Colon (tissue), 2 donors: ENCODE data around the gene IMP3.
"Not testable (repeated sequence)": the region's sequence is repeated elsewhere in the genome, so short reads cannot be mapped to it uniquely, and the experiment has no call there.

Source experiments
- FAIRE-seq: peaks from 2 replicates; lab custom pipeline; 2012; peaks lifted over from hg19 to GRCh38; lab: Jason Lieb, UNC
- donor health status: control.
- donor health status: control.

IMP3 gene

GRCh38 chr15:75639709-75640482 is at the start of gene IMP3:
TSS of gene IMP3 (minus strand) at chr15:75640224. CDS start at chr15:75640168, 56 bp downstream.
- no peak for FAIRE-seq

DNA sequence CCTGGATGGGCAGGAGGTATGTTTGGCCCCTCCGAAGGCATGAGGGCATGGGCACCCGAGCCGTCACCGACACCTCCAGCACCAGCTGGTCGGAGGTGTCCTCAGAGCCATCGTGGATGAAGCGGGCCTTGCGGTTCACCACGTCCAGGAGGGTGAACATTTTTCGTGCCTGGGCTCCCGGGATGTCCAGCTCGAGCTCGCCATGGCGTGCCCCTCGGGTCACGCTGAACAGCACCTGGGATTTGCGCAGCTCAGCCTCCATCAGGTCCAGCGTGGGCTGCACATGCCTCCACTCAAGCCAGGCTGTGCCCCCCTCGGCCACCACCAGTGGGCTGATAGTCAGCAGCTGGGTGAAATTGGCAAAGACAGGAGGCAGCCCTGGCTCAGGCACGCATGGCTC is 49.4 kb upstream of the IMP3 start:
- not testable (repeated sequence) for FAIRE-seq

- no peak for FAIRE-seq
Observed at GRCh38 chr15:75688831-75689230, 48.8 kb upstream of the IMP3 start.

- FAIRE-seq = no peak
Observed at GRCh38 chr15:75688278-75688557, 48.2 kb upstream of the IMP3 start.

GRCh38 chr15:75687486-75688277 is 47.7 kb upstream of the IMP3 start:
- FAIRE-seq = no peak

- FAIRE-seq = not testable (repeated sequence)
Observed at GRCh38 chr15:75686212-75686642, 46.2 kb upstream of the IMP3 start.

DNA sequence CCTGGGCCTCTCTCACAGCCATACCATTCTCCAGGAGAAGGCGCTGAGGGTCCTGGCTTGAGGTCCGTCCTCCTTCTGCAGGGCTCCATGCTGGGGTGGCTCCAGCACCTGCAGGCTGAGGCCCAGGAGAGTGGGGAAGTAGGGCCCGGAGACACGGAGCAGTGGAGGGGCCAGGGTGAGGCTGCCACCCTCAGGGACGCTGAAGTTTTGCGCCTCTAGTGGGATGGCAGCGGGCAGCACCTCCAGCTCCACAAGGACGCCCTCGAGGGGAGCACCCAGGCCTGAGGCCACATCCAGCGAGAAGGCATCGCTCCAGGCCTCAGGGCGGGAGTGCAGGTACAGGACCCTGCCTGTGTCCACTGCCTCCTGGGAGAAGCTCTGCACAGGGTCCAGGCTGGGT is 45.2 kb upstream of the IMP3 start:
- no peak for FAIRE-seq

GRCh38 chr15:75684648-75685047 is 44.6 kb upstream of the IMP3 start:
- FAIRE-seq = no peak

DNA sequence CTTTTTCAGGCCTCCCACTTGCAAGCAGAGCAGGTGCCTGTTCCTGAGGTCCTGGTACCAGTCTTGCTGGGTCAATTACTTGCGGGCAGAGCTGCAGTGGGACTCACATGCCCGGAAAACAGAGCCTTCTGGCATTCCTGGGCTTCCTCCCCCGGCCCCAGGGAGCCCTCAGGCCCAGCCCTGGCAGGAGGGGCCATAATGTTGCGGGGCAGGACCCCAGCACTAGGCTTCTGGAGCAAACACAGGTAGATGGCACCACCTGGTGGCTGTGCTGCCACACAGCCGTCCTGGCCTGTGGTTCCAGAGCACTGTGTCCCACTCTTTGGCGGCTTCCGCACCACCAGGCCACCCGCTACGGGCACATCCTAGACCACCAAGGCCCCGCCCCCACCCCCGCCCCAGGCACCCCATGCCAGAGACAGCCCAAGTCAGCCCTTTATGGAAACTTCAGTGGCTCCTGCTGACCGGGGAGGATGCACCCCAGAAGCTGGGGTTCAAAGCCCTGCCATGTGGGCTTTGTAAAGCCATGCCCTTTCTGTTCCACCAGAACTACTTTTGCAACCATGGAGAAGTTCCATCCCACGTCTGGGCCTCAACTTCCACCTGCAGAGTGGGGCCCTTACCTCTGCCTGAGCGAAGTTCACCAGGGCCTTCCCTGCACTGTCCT is 43.8 kb upstream of the IMP3 start:
- not testable (repeated sequence) for FAIRE-seq

DNA sequence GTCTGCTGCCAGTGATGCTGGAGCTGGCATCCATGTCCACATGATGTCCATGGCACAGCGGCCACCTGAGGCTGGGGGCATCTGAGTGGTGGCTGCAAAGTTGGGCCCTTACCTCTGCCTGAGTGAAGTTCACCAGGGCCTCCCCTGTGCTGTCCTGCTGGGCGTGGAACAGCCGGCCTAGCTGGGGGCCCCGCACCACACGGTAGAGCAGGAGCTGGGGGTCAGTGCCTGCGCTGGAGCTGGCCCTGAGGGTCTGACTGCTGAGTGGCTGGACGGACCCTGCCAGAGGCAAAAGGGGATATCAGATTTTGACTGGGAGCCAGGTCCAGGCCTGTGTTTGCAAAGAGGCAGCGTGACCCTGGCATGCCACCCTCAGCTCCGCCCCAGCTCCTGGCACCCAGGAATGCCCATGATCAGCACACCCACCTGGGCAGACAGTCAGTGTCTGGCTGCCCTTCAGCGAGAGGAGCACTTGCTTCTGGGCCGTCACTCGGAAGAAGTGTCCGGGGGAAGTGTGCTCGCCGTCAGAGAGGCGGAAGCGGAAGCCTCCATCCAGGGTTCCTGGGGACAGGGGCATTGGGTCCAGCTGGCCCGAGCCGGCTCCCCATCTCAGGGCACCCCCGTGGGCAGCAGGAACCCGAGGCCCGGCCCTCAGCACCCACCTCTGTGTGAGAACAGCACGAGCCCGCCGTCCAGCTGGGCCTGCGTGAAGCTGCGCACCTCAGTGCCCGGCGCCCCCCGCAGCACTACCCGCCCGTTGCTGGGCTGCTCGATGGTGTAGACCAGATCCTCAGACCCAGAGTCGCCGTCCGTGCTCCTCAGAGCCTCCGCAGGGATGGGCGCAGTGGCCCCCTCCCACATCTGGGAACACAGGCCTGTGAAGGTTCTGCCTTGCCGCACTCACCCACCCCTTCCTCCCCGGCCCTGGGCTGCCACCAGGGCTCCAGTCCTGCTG is 42.4 kb upstream of the IMP3 start:
- no peak for FAIRE-seq

DNA sequence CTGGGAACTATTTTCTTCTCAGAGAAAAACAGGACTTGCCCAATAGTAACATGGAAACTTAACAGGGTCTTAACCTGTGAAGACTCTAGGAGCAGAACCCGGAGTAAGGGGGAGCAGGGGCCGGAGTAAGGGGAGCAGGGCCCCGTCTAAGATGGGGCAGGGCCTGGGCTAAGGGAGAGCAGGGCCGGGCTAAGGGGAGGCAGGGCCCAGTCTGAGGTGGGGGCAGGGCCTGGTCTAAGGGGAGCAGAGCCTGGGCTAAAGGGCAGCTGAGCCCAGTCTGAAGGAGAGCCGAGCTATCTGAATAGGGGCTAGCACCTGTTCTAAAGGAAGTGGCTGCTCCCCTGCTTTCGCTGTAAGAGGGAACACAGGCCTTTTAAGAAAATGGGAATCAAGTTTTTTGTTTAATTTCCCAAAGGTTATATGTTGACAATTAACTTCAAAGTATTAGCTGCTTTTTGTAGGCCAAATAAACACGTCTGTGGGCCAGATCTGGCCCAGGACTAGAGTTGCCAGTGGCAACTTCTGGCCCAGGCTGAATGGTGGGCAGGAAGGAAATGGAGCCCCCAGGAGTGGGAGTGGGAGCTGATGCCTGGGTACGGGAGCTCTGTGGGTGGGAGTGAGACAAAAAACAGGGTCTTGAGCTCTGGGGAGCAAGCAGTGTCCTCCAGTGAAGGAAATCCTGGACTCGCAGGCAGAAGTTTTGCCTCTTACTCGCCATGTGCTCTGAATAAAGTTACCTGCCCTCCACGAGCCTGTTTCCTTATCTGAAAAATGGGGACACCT is 40.2 kb upstream of the IMP3 start:
- no peak for FAIRE-seq

DNA sequence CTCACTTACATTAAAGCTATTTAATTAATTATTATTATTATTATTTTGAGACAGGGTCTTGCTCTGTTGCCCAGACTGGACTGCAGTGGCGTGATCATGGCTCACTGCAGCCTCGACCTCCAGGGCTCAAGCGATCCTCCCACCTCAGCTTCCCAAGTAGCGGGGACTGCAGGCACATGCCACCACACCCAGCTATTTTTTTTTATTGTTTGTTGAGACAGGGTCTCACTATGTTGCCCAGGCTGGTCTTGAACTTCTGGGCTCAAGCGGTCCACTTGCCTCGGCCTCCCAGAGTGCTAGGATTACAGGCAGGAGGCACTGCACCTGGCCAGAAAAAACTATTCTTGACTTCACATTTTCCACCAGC is 38.3 kb upstream of the IMP3 start:
- FAIRE-seq = not testable (repeated sequence)

DNA sequence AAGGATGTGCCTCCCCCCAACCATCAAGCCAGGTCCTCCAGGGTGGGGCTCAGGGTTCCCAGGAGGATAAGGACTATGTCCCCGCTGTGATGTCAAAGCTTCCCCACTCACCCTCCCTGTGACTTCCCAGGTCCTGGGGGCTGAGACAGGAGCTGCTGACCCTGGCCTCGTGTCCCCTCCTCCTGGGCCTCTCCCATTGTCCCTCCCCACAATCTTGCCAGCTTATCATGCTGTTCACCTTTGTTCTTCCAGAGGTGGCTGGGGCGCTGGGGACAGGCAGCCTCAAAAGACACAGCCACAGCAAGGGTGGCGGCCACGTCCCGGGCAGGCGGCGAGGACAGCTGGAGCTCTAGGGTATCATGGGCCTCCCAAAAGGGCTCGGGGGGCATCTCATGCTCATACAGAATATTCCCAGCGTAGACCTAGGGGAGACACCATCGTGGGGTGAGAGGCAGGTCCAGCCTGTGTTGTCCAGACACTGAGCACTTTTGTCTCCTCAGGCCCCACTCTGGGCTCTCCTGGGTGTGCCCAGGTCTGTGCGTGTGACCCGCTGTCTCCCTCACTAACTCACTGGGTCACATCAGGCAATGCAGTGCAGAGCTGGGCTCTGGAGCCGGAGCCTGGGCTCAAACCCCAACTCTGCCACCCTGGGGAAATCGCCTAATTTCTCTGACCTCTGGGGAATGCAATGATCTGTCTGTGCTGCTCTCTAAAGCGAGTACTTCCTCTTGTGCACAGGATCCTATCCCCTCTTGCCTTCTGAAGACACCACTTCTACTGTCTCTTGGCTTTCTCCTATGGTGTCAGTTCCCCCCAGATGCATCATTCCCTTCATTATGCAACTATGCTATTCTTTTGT is 37.7 kb upstream of the IMP3 start:
- FAIRE-seq = no peak

DNA sequence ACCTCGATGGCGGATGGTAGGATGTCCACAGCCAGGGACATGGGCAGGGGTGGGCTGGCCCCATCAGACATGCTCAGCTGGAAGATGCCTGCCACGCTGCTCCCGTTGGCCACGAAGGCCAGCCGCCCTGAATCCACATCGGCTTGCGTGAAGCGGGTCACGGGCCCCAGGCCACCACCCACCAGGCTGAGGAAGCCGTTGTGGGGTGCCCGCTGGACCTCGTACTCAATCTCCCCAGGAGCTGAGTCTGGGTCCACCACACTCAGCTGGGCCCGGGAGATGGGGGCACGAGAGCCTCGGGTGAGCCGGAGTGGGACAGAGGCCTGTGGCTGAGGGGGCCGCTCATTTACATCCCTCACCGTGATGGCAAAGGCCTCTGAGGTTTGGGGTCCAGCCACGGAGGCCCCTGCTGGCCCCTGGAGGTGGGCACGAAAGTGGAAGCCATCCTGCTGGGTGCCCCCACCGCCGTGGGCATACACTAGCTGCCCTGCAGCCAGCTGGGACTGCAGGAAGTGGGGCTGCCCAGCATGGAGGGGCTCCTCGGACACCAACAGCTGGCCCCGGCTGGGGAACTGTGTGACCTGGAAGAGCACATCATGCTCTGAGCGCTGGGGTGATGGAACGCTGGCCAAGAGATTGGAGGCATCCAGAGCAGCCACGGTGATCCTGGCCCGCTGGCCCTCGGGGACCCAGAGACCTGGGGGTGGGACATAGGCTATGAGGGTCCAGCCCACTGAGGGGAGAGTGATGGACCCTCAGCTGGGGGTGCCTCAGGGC is 36.9 kb upstream of the IMP3 start:
- FAIRE-seq = no peak

DNA sequence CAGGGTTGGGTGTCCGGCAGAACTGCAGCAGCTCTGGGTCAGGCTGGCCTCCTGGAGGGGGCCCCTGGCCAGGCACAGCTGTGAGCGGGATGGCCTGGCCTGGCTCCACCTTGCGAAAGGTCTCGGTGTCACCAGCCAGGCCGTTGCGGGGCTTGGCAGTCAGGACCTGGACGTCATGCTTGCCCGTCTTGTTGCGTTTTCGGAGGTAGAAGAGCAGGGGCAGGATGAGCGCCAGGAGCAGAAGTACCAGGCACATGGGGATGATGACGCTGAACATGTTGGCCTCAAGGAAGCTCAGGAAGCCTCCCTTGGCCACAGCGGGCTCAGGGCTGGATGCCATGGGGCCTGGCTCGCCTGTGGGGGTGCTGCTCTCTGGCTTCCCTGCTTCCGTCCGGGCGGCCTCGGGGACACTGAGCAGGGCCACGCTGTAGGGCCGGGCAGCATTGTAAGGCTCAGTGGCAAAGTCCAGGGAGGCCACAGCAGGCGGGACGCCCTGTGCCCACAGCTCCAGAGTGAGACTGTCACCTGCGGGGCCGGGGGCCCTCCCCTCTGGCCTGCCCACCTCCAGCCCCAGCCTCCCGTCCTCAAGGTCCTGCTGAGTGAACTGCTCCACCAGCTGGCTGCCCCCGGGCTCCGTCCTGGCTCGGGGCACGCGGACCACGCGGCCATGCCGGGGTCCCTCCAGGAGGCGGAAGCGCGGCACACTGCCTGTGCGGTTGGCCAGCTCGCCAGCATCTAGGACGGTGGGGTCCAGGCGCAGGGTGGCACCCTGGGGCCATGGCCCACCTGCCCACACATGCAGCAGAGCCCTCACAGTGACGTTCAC is 35.8 kb upstream of the IMP3 start:
- no peak for FAIRE-seq

GRCh38 chr15:75674366-75674765 is 34.3 kb upstream of the IMP3 start:
- no peak for FAIRE-seq

- no peak for FAIRE-seq
Observed at GRCh38 chr15:75673426-75674235, 33.6 kb upstream of the IMP3 start.
